ENCODE results near the gene CHD3.

- TF ChIP-seq POLR2A (IDR thresholded peaks at IDR 0.05): no peak
- TF ChIP-seq CTCF (IDR thresholded peaks at IDR 0.05): no peak
These were observed 37.7 kb upstream of the CHD3 start for GRCh38 chr17:7850701-7851437.

Measured in tibial nerve (tissue), 3 donors.